T-helper 2 cell treated with Interferon-gamma antibody and Interleukin-4, amounts not matched to agents 5 μg/mL and 100 μg/mL, for 36 hours (primary cell): Measurements from ENCODE around the gene ZYX.

Source experiments
- DNase-seq: peaks from one replicate; pipeline ENCODE4 v3.0.0; 2021; ENCODE audit warnings: low spot score
- H3K27ac Mint-ChIP-seq: one replicate; pipeline ENCODE4 v1.8.0; 2021; ENCODE audit warnings: mild to moderate bottlenecking, mixed read lengths
- H3K27me3 Mint-ChIP-seq: one replicate; pipeline ENCODE4 v1.8.0; 2021; ENCODE audit warnings: low read depth, mixed read lengths
- H3K36me3 Mint-ChIP-seq: one replicate; pipeline ENCODE4 v1.8.0; 2021; ENCODE audit warnings: low read depth, mixed read lengths
- H3K4me1 Mint-ChIP-seq: one replicate; pipeline ENCODE4 v1.8.0; 2021; ENCODE audit warnings: low read depth, mixed read lengths
- H3K4me3 Mint-ChIP-seq: one replicate; pipeline ENCODE4 v1.8.0; 2022; ENCODE audit warnings: mild to moderate bottlenecking, moderate library complexity, mixed read lengths
- H3K9me3 Mint-ChIP-seq: one replicate; pipeline ENCODE4 v1.8.0; 2021; ENCODE audit warnings: mixed read lengths

ZYX gene

DNA sequence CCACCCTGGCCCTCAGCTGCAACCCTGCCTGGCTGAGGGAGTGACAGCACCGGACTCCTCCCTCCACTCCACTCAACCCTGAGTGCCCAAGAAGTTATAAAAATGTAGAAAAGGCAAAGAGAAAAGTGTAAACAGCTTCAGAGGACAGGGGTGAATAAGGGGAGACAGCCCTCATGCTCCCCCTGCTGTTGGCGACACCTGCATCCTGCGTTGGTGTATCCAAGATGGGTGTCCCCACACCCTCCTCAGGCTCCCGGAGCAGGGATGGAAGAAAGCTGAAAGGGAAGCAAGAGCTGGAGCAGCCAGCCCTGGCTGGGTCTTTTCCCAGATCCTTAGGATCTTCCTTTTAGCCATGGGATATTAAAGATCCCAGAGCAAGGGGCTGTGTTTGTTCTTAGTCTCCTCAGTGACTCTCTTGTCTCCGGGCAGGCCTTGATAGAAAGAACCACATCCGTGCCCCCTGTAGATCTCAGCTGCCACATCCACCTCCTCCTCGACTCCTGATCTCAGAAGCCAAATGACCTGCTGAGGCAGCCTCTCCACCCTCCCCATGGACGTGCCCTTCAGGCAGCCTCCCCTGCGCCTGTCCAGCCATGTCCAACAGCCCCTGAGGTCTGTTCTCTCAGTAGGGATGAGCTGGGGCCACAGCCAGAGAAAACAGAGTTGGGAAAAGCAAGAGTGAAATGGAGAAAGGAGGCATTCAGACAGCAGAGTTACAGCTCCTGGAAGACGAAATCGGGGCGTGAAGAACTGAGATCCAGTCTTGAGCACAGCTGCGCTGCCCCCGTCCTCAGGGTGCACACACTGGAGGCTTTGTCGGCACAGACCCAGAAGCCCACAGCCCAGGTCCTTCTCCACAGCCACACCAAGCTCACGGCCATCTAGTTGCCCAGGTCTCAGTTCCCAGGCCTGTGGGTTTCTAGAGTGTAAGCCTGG lies 25.4 kb upstream of the ZYX start:
- Mint-ChIP-seq H3K36me3 (no peaks in the 10 kb centered on the region), H3K27me3 (peaks cover 25% of the 10 kb centered on the region), H3K4me1 (peaks cover 3% of the 10 kb centered on the region), H3K27ac (no peak overlapping the region), H3K9me3 (no peaks in the 10 kb centered on the region), H3K4me3 (no peak overlapping the region)
- DNase-seq: no peak

DNA sequence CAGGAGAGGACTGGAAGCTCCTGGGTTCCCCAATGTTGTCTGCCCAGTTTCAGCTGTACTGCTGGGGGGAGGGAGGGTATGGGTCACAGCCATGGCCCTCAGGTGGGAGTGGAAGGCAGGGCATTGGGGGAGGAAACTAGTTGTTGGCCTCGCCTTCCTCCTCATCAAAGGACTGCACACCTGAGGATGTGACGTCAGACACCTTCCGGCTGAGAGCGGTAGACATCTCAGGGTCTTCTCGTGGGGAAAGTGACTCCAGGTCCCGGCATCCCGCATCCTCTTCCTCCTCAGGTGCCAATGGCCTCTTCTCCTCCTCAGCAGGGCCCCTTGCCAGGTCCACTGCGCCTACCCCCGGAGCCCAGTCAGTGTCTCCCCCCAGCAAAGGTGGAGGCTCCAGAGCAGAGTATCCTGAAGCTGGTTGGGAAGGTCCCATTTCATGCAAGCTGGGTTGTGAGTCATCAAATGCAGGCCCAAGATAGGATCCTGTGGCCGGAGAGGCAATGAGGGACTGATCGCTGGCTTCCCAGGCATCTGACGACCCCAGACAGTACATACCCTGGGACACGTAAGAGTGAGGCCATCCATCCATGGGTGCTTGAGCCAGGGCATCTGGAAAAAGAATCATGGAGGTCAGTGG lies 24.6 kb upstream of the ZYX start:
- no peaks in the 10 kb centered on the region for H3K36me3 Mint-ChIP-seq
- no peak overlapping the region for H3K4me3 Mint-ChIP-seq
- H3K4me1 Mint-ChIP-seq: peaks cover 3% of the 10 kb centered on the region
- no peak overlapping the region for H3K27ac Mint-ChIP-seq
- no peaks in the 10 kb centered on the region for H3K9me3 Mint-ChIP-seq
- no peak for DNase-seq
- peaks cover 29% of the 10 kb centered on the region for H3K27me3 Mint-ChIP-seq

DNA sequence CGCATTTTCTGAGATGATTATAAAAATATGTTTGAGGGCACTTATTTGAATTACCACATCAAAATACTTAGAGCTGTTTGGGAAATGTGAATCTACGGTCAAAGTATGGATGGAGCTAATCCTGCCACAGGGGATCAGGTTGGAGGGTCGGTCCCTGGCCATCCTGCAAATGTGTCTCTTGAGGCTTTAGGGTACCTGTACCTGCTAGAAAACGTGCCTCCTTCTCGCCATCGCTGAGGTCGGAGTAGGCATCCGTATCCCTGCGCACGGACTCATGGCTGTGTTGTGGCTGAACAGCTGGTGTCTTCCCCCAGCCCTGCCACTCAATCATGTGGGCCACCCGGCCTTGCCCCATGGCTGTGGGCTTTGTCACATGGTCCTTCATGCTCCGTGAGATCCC lies 22.5 kb upstream of the ZYX start:
- H3K9me3 Mint-ChIP-seq: no peaks in the 10 kb centered on the region
- DNase-seq: no peak
- peaks cover 9% of the 10 kb centered on the region for H3K4me1 Mint-ChIP-seq
- peaks cover 41% of the 10 kb centered on the region for H3K27me3 Mint-ChIP-seq
- no peaks in the 10 kb centered on the region for H3K36me3 Mint-ChIP-seq
- H3K27ac Mint-ChIP-seq: no peak overlapping the region
- H3K4me3 Mint-ChIP-seq: no peak overlapping the region

DNA sequence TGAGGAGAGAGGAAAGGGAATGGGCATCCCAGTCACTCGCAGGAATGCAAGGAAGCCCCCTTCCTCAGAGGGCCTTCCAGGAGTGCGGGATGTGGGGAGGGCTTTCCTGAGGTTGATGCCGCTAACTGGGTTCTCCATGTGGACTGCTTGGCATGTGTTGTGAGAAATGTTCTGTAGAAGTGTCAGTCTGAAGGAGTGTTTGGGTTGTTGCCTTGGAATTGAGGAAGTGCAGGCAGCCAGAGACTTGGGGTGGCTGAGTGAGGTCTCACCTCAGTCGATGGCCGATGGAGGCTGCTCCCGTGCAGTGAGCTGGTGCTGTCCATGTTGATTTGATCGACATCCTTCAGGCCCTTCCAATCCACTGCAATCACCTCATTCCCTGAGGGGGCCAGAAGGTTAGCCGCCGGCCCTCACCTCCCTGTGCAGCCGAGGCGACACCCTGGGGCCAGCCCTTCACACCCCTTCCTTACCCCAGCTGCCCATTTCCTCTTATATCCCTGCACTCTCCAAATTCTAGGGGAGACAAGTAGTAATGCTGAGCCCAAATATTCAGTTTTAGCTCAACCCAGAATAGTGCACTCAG lies 21.3 kb upstream of the ZYX start:
- Mint-ChIP-seq H3K27ac (no peak overlapping the region), H3K36me3 (no peaks in the 10 kb centered on the region), H3K9me3 (no peaks in the 10 kb centered on the region), H3K4me1 (peaks cover 9% of the 10 kb centered on the region), H3K27me3 (peaks cover 54% of the 10 kb centered on the region), H3K4me3 (no peak overlapping the region)
- DNase-seq: no peak

DNA sequence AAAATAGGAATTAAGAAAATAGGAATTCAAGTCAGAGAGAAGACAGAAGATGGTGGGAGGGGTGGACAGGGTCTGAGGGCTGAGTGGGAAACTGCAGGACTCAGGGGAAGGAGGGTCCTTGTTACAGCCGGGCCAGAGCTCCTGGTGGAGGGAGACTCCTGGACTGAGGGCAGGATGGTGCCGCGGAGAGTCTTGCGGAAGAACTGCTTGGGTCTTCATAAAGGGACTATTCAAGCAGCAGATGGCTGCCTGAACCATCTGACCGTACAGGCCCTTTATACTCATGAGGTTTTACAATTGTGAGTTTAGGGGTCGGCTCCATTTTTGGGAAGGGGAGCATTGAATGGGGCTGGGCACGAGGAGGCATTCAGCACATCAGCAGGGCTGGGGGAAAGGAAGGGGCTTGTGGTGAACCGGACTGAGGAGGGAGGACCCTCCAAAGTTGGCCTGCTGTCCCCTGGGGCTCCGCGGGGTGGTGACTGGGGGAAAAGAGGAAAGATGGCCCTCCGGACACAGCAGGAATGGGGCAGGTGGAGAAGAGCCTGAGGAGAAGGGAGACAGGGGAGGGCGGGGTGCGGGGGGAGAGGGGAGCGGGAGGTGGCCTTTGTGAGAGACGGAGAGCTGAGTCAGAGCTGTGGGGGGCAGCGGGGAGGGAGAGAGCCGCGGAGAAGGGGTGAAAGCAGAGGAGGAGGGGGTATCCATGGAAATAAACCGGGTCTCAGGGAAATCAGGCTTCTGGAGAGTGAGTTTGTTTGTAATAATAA lies 20.2 kb upstream of the ZYX start:
- no peaks in the 10 kb centered on the region for H3K36me3 Mint-ChIP-seq
- H3K27me3 Mint-ChIP-seq: peaks cover 61% of the 10 kb centered on the region
- H3K4me1 Mint-ChIP-seq: peaks cover 9% of the 10 kb centered on the region
- H3K9me3 Mint-ChIP-seq: no peaks in the 10 kb centered on the region
- no peak for DNase-seq
- peak overlapping the region; percentile 64 for H3K4me3 Mint-ChIP-seq
- H3K27ac Mint-ChIP-seq: no peak overlapping the region

DNA sequence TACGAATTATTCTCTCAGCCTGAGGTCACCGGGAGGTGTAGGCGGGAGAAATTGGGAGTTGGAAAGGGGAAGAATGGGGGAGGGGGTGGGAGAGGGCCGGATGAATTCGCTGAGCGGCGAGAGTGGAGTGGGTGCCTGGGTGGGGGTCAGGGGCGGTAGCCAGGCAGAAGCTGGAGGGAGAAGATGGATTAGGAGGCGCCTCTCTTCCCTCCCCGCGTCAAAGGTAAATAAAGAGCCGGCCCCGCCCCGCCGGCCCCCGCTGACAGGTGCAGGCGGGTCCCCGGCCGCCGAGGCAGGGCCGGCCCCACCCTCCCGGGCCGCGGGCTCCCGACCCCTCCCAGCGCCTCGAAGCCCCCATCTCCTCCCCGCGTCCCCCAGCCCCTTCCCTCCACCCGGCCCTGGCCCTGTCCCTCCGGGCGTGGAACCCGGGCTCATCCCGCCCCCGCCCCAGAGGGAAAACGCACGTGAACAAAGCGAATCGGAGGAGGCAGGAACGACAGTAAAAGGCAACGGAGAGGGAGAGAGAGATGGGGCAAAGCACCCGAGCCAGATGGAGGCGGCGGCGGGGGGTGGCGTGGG lies 19.5 kb upstream of the ZYX start:
- Mint-ChIP-seq H3K36me3 (no peaks in the 10 kb centered on the region), H3K27me3 (peaks cover 65% of the 10 kb centered on the region), H3K4me3 (peak overlapping the region; percentile 81), H3K27ac (no peak overlapping the region), H3K9me3 (no peaks in the 10 kb centered on the region), H3K4me1 (peaks cover 9% of the 10 kb centered on the region)
- DNase-seq: no peak

DNA sequence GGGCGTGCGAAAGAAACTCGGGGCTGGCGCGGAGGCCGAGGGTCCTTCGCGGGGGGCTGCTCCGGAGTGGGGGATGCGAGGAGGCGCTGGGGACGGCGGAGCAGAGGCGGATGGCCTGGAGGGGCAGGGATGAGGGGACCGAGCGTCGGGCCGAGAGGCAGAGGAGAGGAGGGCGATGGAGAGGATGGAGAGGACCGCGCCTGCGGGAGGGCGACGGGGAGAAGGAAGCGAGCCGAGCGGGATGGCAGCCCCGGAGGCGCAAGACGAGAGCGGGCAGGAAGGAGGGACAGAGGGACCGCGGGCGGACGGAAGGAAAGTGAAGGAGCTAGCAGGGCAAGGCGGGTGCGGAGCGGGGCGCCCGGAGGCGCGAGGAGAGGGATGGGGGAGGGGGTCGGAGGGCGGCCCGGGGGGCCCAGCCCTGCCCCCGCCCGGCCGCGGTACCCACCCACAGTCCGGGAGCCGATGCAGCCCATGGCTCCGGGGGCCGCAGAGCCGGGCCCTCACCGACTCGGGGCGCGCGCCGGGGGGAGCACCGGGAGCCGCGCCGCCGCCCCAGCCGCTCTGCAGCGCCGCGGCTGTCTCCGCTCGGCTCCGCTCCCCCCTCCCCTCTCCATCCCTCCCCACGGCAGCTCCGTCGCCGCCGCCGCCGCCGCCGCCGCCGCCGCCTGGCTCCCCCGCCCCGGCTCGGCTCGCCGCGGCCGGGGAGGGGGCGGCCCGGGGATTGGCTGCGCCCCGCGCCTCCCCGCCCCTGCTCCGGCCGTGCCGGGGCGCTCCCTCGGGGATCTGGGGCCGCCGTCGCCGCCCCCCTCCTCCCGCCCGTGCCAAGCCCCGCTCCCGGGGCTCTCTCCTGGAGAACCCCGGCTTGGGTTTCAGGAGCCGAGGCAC lies 18.8 kb upstream of the ZYX start, which contains the start of gene FAM131B:
Gene FAM131B (minus strand): TSS at position 583 of the 885 bp plus-strand sequence. CDS start 110 bp downstream, at position 473.
- peak within 1 kb of the TSS; percentile 81 for H3K4me3 Mint-ChIP-seq
- no peak for DNase-seq
- no peaks in the 10 kb centered on the region for H3K9me3 Mint-ChIP-seq
- peaks cover 68% of the 10 kb centered on the region for H3K27me3 Mint-ChIP-seq
- no peaks in the 10 kb centered on the region for H3K36me3 Mint-ChIP-seq
- no peak within 1 kb of the TSS for H3K27ac Mint-ChIP-seq
- peaks cover 9% of the 10 kb centered on the region for H3K4me1 Mint-ChIP-seq

DNA sequence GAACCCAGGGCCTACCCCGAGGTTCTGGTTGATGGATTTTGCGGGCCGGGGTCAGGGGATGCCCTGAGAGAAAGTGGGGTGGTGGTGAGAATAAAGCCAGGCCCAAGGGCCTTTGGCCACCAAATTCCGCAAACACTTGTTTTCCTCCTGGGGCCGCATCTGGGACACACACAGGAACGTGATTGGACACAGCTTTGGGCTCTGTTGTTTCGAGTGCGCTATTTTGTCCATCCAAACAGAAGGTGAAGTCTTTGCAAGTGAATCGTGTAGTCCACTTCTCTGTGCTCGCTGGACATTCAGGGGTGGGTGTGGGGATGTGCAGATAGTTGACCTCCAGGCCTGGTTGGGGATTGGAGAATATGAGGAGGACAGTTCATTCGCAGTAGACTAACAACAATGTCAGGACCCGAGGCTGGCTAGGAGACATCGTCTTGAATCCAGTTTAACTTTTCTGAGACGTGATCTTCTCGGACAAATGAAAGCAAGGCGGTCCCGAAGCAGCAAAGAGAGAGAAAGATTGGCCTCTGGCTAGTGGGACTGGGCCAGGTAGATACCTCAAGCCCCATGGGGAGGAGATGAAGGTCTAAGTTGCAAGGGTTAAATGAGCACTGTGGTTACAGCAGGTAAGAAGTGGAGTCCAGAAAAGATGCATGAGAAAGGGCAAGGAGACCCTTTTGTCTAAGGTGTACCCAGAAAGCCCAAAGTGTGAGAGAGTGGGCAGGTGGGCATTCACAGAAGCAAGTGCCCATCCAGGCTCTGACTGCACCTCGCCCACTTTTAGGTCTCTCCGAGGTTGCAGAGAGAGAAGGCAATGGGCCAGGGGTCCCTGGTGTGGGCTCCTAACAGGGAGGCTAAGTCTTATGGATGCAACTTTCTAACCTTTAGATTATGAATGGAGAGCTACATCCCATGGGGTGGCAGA lies 17.9 kb upstream of the ZYX start:
- Mint-ChIP-seq H3K36me3 (no peaks in the 10 kb centered on the region), H3K4me3 (peak overlapping the region; percentile 45), H3K9me3 (no peaks in the 10 kb centered on the region), H3K27ac (no peak overlapping the region), H3K27me3 (peaks cover 68% of the 10 kb centered on the region), H3K4me1 (peaks cover 9% of the 10 kb centered on the region)
- no peak for DNase-seq

DNA sequence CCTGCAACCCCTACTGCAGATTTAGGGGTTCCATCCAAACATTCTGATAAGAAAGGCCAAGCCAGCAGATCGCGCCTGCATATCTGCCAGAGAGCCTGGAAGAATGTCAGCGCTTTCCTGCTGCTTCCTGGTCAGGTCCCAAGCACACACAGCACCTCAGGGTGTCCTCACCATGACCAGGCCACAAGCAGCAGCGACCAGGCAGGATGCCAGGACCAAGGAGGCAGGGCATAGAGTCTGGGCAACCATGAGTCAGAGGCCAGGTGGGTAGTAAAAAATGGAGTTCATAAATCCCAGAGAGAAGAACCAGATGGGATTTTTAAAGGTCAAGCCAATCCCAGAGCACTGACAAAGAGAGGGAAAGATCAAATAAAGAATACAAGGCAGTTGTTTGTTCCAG lies 13.2 kb upstream of the ZYX start:
- DNase-seq: no peak
- Mint-ChIP-seq H3K27me3 (peaks cover 39% of the 10 kb centered on the region), H3K27ac (no peak overlapping the region), H3K9me3 (no peaks in the 10 kb centered on the region), H3K36me3 (no peaks in the 10 kb centered on the region), H3K4me1 (peaks cover 20% of the 10 kb centered on the region), H3K4me3 (no peak overlapping the region)

DNA sequence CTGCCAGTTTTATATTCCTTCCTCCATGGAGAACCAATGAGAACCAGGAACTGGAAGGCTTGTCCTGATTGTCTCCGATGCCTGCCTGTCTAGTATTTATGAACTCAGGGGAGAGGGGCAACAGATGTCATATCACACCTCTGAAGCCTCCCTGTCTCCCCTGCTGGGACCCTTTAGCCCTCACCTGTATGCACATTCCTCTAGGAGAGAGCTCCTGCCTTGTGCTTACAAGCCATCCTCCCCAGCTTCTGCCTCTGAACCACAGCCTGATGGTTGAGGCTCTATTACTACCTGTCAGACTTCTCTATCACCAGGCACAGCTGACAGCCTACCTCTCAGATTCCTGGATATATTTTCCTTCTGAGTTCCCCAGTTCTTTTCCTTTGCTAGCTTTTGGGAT lies 12.8 kb upstream of the ZYX start:
- no peak for DNase-seq
- H3K27ac Mint-ChIP-seq: no peak overlapping the region
- H3K36me3 Mint-ChIP-seq: no peaks in the 10 kb centered on the region
- H3K4me3 Mint-ChIP-seq: no peak overlapping the region
- no peaks in the 10 kb centered on the region for H3K9me3 Mint-ChIP-seq
- peaks cover 34% of the 10 kb centered on the region for H3K27me3 Mint-ChIP-seq
- peaks cover 16% of the 10 kb centered on the region for H3K4me1 Mint-ChIP-seq

DNA sequence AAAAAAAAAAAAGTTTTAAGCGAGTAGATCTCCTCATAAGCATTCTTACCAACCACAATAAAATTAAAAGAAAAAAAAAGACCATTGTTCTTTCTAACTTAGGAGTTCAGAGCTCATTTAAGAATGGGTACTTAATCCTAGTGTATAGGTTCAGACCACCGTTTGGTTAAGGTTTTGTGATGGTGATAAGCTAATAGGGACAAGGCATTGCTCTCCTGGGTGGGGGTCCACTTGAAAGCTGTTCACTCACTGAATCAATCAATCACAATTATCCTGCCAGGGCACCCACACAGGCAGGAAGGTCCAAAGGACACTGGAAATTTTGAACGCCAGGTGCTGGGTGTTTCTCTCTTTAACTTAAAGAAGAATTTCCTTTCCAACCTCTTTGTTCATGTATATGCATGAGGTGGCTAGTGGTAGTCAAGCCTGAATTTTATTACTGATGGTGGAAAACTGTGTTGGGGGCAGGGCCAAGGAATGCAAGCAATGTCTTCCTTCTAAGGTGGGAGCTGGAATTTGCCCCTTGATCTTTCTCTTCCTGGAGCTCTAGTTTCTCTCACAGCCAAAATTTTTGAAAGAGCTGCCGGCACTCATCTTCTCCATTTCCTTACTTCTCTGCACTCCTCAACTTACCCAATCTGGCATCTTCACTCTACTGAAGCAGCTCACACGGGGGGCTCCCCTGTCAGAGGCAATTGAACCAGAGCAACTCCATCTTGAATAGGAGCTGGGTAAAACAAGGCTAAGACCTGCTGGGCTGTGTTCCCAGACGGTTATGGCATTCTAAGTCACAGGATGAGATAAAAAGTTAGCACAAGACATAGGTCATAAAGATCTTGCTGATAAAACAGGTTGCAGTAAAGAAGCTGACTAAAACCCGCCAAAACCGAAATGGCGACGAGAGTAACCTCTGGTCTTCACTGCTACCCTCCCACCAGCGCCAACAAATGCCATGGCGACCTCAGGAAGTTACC lies 11.2 kb upstream of the ZYX start:
- Mint-ChIP-seq H3K27ac (no peak overlapping the region), H3K4me3 (no peak overlapping the region), H3K9me3 (no peaks in the 10 kb centered on the region), H3K27me3 (peaks cover 19% of the 10 kb centered on the region), H3K36me3 (no peaks in the 10 kb centered on the region), H3K4me1 (peaks cover 20% of the 10 kb centered on the region)
- no peak for DNase-seq
